ENCODE measurements around the gene EDC4. TPM values are rescaled to one million over a fixed set of nuclear protein-coding genes. Genes with fewer than 3 reads are reported as not detected.
A peak's percentile ranks its signal among the peaks of the same experiment; 100 is the strongest.

EDC4 gene
- total and polyA plus RNA-seq, 9 of the 15 experiments (the other 6 are each of a cell fraction or from before 2014, with no cell fraction given): 1.1 to 131 (median 74.0) TPM

- TF ChIP-seq POLR2B (IDR thresholded peaks at IDR 0.05; ENCODE audit: low read depth, partially characterized antibody): no peak
- TF ChIP-seq TAF1 (IDR thresholded peaks at IDR 0.05; ENCODE audit: control insufficient read depth, extremely low read depth, insufficient read depth, low read length, severe bottlenecking): no peak
- TF ChIP-seq USF1 (CRISPR knock-in tag; IDR thresholded peaks at IDR 0.05): no peak
- TF ChIP-seq KHSRP (IDR thresholded peaks at IDR 0.05): no peak
Measured at GRCh38 chr16:67917852-67918236, 45.0 kb downstream of the EDC4 start (continued).

GRCh38 chr16:67919622-67920221, 46.9 kb downstream of the EDC4 start:
- POLR2A ChIA-PET: interaction anchor here (0.7 kb wide), 1 partner anchor 21 kb away, joined by 3 read pairs; no protein-coding TSS in a partner anchor
- Histone ChIP-seq H4K20me1 (replicated peaks; ENCODE audit: control insufficient read depth, insufficient read depth, low read length) (peaks cover 36% of the 10 kb centered on the region), H2AFZ (ENCODE audit: low read depth, low read length) (no peak overlapping the region), H3K9ac (ENCODE audit: insufficient read depth in 1 of 2, low read depth in 2 of 2, low read length in 2 of 2) (peak overlapping the region in 1 of 2 experiments; percentile 39; a peak in 1 of 4 replicates), H3K27me3 (ENCODE audit: control insufficient read depth in 2 of 2, insufficient read depth in 2 of 2, low read length in 2 of 2) (no peaks in the 10 kb centered on the region), H3K4me3 (no peak overlapping the region), H3K4me2 (ENCODE audit: insufficient read depth, low read length) (no peak overlapping the region), H3K9me1 (ENCODE audit: control insufficient read depth, insufficient read depth, low read length) (peaks cover 7% of the 10 kb centered on the region), H3K79me2 (ENCODE audit: control insufficient read depth, insufficient read depth, low read length) (no peaks in the 10 kb centered on the region), H3K4me1 (replicated peaks in 1 of 2; ENCODE audit: control insufficient read depth in 2 of 2, insufficient read depth in 2 of 2, low read length in 2 of 2) (peaks cover 22 to 28% of the 10 kb centered on the region in 2 experiments), H3K36me3 (ENCODE audit: control insufficient read depth, insufficient read depth, low read length) (no peaks in the 10 kb centered on the region; the same call in 2 of the 3 replicates), H3K9me3 (replicated peaks; ENCODE audit: control insufficient read depth, insufficient read depth, low read depth, low read length) (no peaks in the 10 kb centered on the region), H3K27ac (ENCODE audit: extremely low read depth, low read depth, low read length) (no peak overlapping the region)
- no TSS peak for BruUV-seq (replicated peaks)
- intact Hi-C loops (cut with micrococcal nuclease): no loop called here
- in situ Hi-C loops (cut with MboI): loop anchor here (10.0 kb wide), 1 partner anchor 395 kb away; the partner anchor contains the start of gene RIPOR1
- FAIRE-seq (no peak), DNase-seq (ENCODE audit: extremely low read depth in 1 of 4, low spot score in 3 of 4) (peak in 1 of 4 experiments; percentile 41), ATAC-seq (peak; percentile 71)
- WGBS (ENCODE audit: insufficient coverage, low coverage, missing lambda C conversion rate): 86% methylated on average over 2 of the region's 6 CpGs
- CTCF ChIA-PET (ENCODE audit: low intra/inter-chr PET ratio): interaction anchor here (1.0 to 1.6 kb wide), 4 partner anchors 9 to 247 kb away, joined by 4 to 10 read pairs (median 6); partner anchors contain the start of gene NRN1L
- TF ChIP-seq RFX1 (IDR thresholded peaks at IDR 0.05) (no peak), ZNF57 (CRISPR knock-in tag; IDR thresholded peaks at IDR 0.05) (no peak), REST (IDR thresholded peaks at IDR 0.05; ENCODE audit: borderline replicate concordance) (peak; percentile 26; the same call in 1 of the 2 replicates), REST (CRISPR knock-in tag; IDR thresholded peaks at IDR 0.05; ENCODE audit: low read depth) (no peak), RAD21 (CRISPR knock-in tag; conservative IDR thresholded peaks at IDR 0.05 in 1 of 2, IDR thresholded peaks at IDR 0.05 in 1 of 2) (peak in 1 of 2 experiments; percentile 58; a peak in 2 of 4 replicates), HDAC3 (IDR thresholded peaks at IDR 0.05; ENCODE audit: borderline replicate concordance, partially characterized antibody) (no peak), USF1 (CRISPR knock-in tag; IDR thresholded peaks at IDR 0.05) (no peak)
